Measurements from ENCODE around the gene SCNN1G.

SCNN1G gene

DNA sequence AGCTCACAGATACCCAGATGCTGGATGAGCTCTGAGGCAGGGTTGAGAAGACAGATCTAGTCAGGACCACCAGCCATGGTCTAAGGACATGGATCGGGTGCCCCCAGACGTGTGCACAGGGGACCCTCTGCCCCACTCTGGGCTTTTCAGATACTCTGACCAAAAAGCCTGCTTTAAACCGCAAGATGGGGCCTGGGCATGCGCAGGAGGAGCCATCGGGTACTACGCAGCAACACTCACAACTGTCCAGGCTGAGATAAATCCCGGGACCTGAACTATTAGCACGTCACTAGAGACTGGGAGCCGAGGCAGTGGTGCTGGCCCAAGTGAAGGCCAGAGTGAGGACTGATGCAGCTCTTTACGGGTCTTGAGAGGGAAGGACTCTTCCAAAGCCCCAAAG lies 32.9 kb downstream of the SCNN1G start:
- no peaks in the 10 kb centered on the region for H3K36me3 ChIP-seq (ENCODE audit: control insufficient read depth, insufficient read depth, low read length)
- H3K4me1 ChIP-seq (ENCODE audit: control insufficient read depth, insufficient read depth, low read length) = no peaks in the 10 kb centered on the region
- H3K27ac ChIP-seq (ENCODE audit: low read depth, low read length) = no peak overlapping the region
- H3K9ac ChIP-seq (ENCODE audit: low read length) = no peak overlapping the region
- no peak overlapping the region for H3K4me3 ChIP-seq (ENCODE audit: low read length)
- H3K27me3 ChIP-seq (ENCODE audit: control insufficient read depth, insufficient read depth, low read length) = no peaks in the 10 kb centered on the region

DNA sequence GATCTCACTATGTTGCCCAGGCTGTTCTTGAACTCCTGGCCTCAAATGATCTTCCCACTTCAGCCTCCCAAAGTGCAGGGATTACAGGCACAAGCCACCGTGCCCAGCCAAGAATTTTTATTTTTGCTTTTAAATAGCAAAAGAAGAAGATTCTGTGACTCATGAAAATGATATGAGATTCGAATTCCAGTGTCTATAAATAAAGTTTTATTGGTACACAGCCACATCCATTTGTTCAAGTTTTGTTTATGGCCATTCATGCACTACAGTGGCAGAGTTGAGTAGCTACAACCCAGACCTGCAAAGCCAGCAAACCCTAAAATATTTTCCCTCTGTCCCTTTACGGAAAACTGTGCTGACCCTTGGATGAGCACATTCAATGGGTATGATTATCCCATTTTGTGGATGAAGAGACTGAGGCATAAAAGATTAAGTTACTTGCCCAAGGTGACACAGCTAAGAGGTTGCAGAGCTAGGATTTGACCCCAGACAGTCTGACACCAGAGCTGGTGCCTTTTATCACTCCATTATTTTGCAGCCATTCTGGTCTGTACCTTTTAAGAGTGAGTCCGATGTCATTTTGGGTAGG lies 34.2 kb downstream of the SCNN1G start:
- Histone ChIP-seq H3K27ac (ENCODE audit: low read depth, low read length) (no peak overlapping the region), H3K9ac (ENCODE audit: low read length) (no peak overlapping the region), H3K27me3 (ENCODE audit: control insufficient read depth, insufficient read depth, low read length) (no peaks in the 10 kb centered on the region), H3K4me3 (ENCODE audit: low read length) (no peak overlapping the region), H3K36me3 (ENCODE audit: control insufficient read depth, insufficient read depth, low read length) (no peaks in the 10 kb centered on the region), H3K4me1 (ENCODE audit: control insufficient read depth, insufficient read depth, low read length) (no peaks in the 10 kb centered on the region)

DNA sequence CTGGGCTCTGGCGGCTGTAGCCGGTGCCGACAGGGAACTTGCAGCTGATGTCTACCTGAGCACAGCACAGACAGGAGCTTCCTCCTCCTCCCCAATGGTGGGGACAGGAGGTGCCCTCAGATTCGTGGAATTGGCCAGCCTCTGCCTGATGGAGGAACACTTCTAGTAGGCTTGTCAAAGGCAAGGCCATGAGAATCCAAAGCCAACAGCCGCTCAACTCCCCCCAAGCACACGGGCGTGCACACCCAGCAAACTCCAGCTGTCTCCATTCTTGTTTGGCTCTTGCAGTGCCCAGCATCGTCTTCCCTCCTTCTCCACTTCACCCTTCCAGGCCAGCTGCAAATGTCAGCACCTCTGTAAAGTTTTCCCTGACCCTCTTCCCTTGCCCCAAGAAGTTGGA lies 35.1 kb downstream of the SCNN1G start:
- Histone ChIP-seq H3K9ac (ENCODE audit: low read length) (no peak overlapping the region), H3K4me3 (ENCODE audit: low read length) (no peak overlapping the region), H3K27ac (ENCODE audit: low read depth, low read length) (no peak overlapping the region), H3K4me1 (ENCODE audit: control insufficient read depth, insufficient read depth, low read length) (no peaks in the 10 kb centered on the region), H3K36me3 (ENCODE audit: control insufficient read depth, insufficient read depth, low read length) (no peaks in the 10 kb centered on the region), H3K27me3 (ENCODE audit: control insufficient read depth, insufficient read depth, low read length) (no peaks in the 10 kb centered on the region)

- Histone ChIP-seq H3K36me3 (ENCODE audit: control insufficient read depth, insufficient read depth, low read length) (no peaks in the 10 kb centered on the region), H3K27me3 (ENCODE audit: control insufficient read depth, insufficient read depth, low read length) (no peaks in the 10 kb centered on the region), H3K27ac (ENCODE audit: low read depth, low read length) (no peak overlapping the region), H3K4me3 (ENCODE audit: low read length) (no peak overlapping the region), H3K9ac (ENCODE audit: low read length) (no peak overlapping the region), H3K4me1 (ENCODE audit: control insufficient read depth, insufficient read depth, low read length) (no peaks in the 10 kb centered on the region)
These were observed 40.4 kb downstream of the SCNN1G start for GRCh38 chr16:23222929-23223328.

GRCh38 chr16:23223368-23223767 lies 40.8 kb downstream of the SCNN1G start:
- no peaks in the 10 kb centered on the region for H3K27me3 ChIP-seq (ENCODE audit: control insufficient read depth, insufficient read depth, low read length)
- no peaks in the 10 kb centered on the region for H3K4me1 ChIP-seq (ENCODE audit: control insufficient read depth, insufficient read depth, low read length)
- H3K4me3 ChIP-seq (ENCODE audit: low read length) = no peak overlapping the region
- H3K27ac ChIP-seq (ENCODE audit: low read depth, low read length) = no peak overlapping the region
- H3K9ac ChIP-seq (ENCODE audit: low read length) = no peak overlapping the region
- H3K36me3 ChIP-seq (ENCODE audit: control insufficient read depth, insufficient read depth, low read length) = no peaks in the 10 kb centered on the region

GRCh38 chr16:23225109-23225508 lies 42.6 kb downstream of the SCNN1G start:
- no peak overlapping the region for H3K4me3 ChIP-seq (ENCODE audit: low read length)
- H3K27me3 ChIP-seq (ENCODE audit: control insufficient read depth, insufficient read depth, low read length) = no peaks in the 10 kb centered on the region
- no peaks in the 10 kb centered on the region for H3K4me1 ChIP-seq (ENCODE audit: control insufficient read depth, insufficient read depth, low read length)
- H3K36me3 ChIP-seq (ENCODE audit: control insufficient read depth, insufficient read depth, low read length) = no peaks in the 10 kb centered on the region
- no peak overlapping the region for H3K9ac ChIP-seq (ENCODE audit: low read length)
- no peak overlapping the region for H3K27ac ChIP-seq (ENCODE audit: low read depth, low read length)

DNA sequence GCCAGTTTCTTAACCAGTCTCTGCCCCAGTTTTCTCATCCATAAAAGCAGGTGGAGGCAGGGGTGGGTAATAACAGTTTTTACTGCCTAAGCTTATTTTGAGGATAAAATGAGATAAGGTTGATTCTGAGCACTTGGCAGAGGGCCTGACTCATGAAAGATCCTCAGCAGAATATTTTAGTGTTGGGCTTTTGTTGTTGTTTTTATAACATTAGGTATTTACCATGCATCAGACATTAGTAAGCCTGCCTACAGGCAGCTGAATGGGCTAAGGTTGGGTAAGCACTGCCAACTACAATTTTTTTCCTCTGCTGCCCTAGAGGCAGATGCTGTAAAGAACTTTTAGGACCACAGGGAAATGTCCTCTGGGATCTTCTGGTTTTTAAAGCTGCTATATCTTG lies 43.1 kb downstream of the SCNN1G start:
- Histone ChIP-seq H3K27me3 (ENCODE audit: control insufficient read depth, insufficient read depth, low read length) (no peaks in the 10 kb centered on the region), H3K4me3 (ENCODE audit: low read length) (no peak overlapping the region), H3K27ac (ENCODE audit: low read depth, low read length) (no peak overlapping the region), H3K9ac (ENCODE audit: low read length) (no peak overlapping the region), H3K36me3 (ENCODE audit: control insufficient read depth, insufficient read depth, low read length) (no peaks in the 10 kb centered on the region), H3K4me1 (ENCODE audit: control insufficient read depth, insufficient read depth, low read length) (no peaks in the 10 kb centered on the region)

GRCh38 chr16:23227529-23227928 lies 45.0 kb downstream of the SCNN1G start:
- Histone ChIP-seq H3K4me3 (ENCODE audit: low read length) (no peak overlapping the region), H3K4me1 (ENCODE audit: control insufficient read depth, insufficient read depth, low read length) (no peaks in the 10 kb centered on the region), H3K27me3 (ENCODE audit: control insufficient read depth, insufficient read depth, low read length) (no peaks in the 10 kb centered on the region), H3K36me3 (ENCODE audit: control insufficient read depth, insufficient read depth, low read length) (no peaks in the 10 kb centered on the region), H3K27ac (ENCODE audit: low read depth, low read length) (no peak overlapping the region), H3K9ac (ENCODE audit: low read length) (no peak overlapping the region)

DNA sequence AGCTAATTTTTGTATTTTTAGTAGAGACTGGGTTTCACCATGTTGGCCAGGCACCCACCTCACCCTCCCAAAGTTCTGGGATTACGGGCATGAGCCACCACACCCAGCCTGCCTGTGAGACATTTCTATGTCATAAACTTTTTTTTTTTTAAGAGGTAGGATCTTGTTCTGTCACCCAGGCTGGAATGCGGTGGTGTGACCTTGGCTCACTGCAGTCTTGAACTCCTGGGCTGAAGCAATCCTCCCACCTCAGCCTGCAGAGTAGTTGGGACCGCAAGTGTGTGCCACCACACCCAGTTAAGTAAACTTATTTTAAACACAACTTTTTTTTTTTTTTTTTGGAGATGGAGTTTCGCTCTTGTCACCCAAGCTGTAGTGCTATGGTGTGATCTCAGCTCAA lies 47.2 kb downstream of the SCNN1G start:
- Histone ChIP-seq H3K36me3 (ENCODE audit: control insufficient read depth, insufficient read depth, low read length) (no peaks in the 10 kb centered on the region), H3K9ac (ENCODE audit: low read length) (no peak overlapping the region), H3K27ac (ENCODE audit: low read depth, low read length) (no peak overlapping the region), H3K4me1 (ENCODE audit: control insufficient read depth, insufficient read depth, low read length) (no peaks in the 10 kb centered on the region), H3K27me3 (ENCODE audit: control insufficient read depth, insufficient read depth, low read length) (no peaks in the 10 kb centered on the region), H3K4me3 (ENCODE audit: low read length) (no peak overlapping the region)

GRCh38 chr16:23232806-23233205 lies 50.3 kb downstream of the SCNN1G start:
- Histone ChIP-seq H3K36me3 (ENCODE audit: control insufficient read depth, insufficient read depth, low read length) (no peaks in the 10 kb centered on the region), H3K9ac (ENCODE audit: low read length) (no peak overlapping the region), H3K4me1 (ENCODE audit: control insufficient read depth, insufficient read depth, low read length) (no peaks in the 10 kb centered on the region), H3K27me3 (ENCODE audit: control insufficient read depth, insufficient read depth, low read length) (no peaks in the 10 kb centered on the region), H3K4me3 (ENCODE audit: low read length) (no peak overlapping the region), H3K27ac (ENCODE audit: low read depth, low read length) (no peak overlapping the region)

DNA sequence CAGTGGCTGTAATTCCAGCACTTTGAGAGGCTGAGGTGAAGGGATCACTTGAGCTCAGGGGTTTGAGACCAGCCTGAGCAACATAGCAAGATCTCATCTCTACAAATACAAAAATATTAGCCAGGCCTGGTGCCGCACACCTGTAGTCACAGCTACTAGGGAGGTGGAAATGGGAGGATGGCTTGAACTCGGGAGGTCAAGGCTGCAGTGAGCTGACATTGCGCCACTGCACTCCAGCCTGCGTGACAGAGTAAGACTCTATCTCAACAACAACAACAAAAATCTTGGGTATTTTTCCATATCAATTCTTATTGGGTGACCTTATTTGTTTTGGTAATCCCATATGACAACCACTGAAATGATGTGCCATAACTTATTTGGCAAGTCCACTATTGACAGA lies 52.6 kb downstream of the SCNN1G start:
- Histone ChIP-seq H3K36me3 (ENCODE audit: control insufficient read depth, insufficient read depth, low read length) (no peaks in the 10 kb centered on the region), H3K27me3 (ENCODE audit: control insufficient read depth, insufficient read depth, low read length) (no peaks in the 10 kb centered on the region), H3K27ac (ENCODE audit: low read depth, low read length) (no peak overlapping the region), H3K4me3 (ENCODE audit: low read length) (no peak overlapping the region), H3K4me1 (ENCODE audit: control insufficient read depth, insufficient read depth, low read length) (no peaks in the 10 kb centered on the region), H3K9ac (ENCODE audit: low read length) (no peak overlapping the region)

DNA sequence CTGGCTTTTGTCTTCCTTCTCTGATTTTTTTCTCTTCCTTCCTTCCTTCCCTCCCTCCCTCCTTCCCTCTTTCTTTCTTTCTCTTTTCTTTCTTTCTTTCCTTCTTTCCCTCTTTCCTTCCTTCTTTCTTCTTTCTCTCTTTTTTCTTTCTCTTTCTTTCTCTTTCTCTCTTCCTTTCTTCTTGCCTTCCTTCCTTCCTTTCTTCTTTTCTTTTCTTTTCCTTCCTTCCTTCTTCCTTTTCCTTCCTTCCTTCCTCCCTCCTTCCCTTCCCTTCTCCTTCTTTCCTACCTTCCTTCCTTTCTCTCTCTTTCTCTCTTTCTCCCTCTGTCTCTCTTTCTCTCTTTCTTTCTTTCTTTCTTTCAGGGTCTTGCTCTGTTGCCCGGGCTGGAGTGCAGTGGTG lies 54.4 kb downstream of the SCNN1G start:
- Histone ChIP-seq H3K9ac (ENCODE audit: low read length) (no peak overlapping the region), H3K36me3 (ENCODE audit: control insufficient read depth, insufficient read depth, low read length) (no peaks in the 10 kb centered on the region), H3K27me3 (ENCODE audit: control insufficient read depth, insufficient read depth, low read length) (no peaks in the 10 kb centered on the region), H3K27ac (ENCODE audit: low read depth, low read length) (no peak overlapping the region), H3K4me1 (ENCODE audit: control insufficient read depth, insufficient read depth, low read length) (no peaks in the 10 kb centered on the region), H3K4me3 (ENCODE audit: low read length) (no peak overlapping the region)

DNA sequence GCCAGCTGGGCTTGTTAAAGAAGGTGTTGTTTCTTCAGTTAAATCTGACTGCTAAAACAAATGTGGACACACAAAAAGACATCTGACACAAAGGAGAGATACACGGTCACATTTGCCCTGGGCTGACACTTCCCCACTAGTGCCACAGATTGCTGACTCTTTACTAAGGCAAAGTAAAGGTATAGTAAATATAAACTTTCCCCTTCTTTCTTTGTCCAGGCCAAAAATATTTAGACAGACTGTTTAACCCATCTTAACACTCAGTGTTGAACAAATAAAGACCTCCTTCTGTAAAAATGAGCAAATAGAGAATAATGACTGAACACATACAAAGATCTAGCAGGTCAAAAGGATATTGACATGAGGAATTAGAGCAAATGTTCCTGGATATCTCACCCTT lies 58.4 kb downstream of the SCNN1G start:
- H3K36me3 ChIP-seq (ENCODE audit: control insufficient read depth, insufficient read depth, low read length) = no peaks in the 10 kb centered on the region
- no peak overlapping the region for H3K27ac ChIP-seq (ENCODE audit: low read depth, low read length)
- H3K4me1 ChIP-seq (ENCODE audit: control insufficient read depth, insufficient read depth, low read length) = no peaks in the 10 kb centered on the region
- H3K4me3 ChIP-seq (ENCODE audit: low read length) = no peak overlapping the region
- H3K27me3 ChIP-seq (ENCODE audit: control insufficient read depth, insufficient read depth, low read length) = no peaks in the 10 kb centered on the region
- no peak overlapping the region for H3K9ac ChIP-seq (ENCODE audit: low read length)
